Hepatocyte (in vitro differentiated cells): ENCODE results near the gene NTF4.
"Not testable (repeated sequence)": the region's sequence is repeated elsewhere in the genome, so short reads cannot be mapped to it uniquely, and the experiment has no call there.

Experiments
- EZH2 ChIP-seq: fragments of 200-600 bp; sonication (generic); IDR thresholded peaks from 2 replicates; pipeline ENCODE4 v1.6.1; 2016; ENCODE audit warnings: antibody characterized with exemption, mild to moderate bottlenecking, borderline replicate concordance
- EZH2phosphoT487 ChIP-seq: fragments of 200-600 bp; sonication (generic); IDR thresholded peaks from one replicate; pipeline ENCODE4 v1.6.1; 2018; ENCODE audit warnings: antibody characterized with exemption, mild to moderate bottlenecking, low read depth, moderate library complexity; ENCODE audit not compliant: unreplicated experiment, severe bottlenecking
- TF ChIP-seq, protein P1 (sequence below): fragments of 200-600 bp; sonication (generic); IDR thresholded peaks from 2 replicates; pipeline ENCODE4 v1.5.1; 2016; ENCODE audit warnings: antibody characterized with exemption, mild to moderate bottlenecking; ENCODE audit not compliant: poor library complexity

DNA sequence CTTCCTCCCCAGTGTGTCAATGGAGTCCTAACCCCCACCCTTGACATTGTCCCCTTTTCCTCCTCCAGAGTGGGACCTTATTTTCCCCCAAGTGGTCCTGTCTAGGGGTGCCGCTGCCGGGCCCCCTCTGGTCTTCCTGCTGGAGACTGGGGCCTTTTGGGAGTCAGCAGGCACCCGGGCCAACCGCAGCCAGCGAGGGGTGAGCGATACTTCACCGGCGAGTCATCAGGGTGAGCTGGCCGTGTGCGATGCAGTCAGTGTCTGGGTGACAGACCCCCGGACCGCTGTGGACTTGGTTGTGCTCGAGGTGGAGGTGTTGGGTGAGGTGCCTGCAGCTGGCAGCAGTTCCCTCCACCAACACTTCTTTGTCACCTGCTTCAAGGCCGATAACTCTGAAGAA is 34.9 kb downstream of the NTF4 start:
- TF ChIP-seq, protein P1, sequence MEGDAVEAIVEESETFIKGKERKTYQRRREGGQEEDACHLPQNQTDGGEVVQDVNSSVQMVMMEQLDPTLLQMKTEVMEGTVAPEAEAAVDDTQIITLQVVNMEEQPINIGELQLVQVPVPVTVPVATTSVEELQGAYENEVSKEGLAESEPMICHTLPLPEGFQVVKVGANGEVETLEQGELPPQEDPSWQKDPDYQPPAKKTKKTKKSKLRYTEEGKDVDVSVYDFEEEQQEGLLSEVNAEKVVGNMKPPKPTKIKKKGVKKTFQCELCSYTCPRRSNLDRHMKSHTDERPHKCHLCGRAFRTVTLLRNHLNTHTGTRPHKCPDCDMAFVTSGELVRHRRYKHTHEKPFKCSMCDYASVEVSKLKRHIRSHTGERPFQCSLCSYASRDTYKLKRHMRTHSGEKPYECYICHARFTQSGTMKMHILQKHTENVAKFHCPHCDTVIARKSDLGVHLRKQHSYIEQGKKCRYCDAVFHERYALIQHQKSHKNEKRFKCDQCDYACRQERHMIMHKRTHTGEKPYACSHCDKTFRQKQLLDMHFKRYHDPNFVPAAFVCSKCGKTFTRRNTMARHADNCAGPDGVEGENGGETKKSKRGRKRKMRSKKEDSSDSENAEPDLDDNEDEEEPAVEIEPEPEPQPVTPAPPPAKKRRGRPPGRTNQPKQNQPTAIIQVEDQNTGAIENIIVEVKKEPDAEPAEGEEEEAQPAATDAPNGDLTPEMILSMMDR, result not testable (repeated sequence)
- TF ChIP-seq EZH2, EZH2phosphoT487: not testable (repeated sequence)
